GM19438 (cell line): Measurements from ENCODE around the gene EBF3.

Experiments
- ATAC-seq: cut with Tn5 transposase; IDR thresholded peaks from one replicate; pipeline ENCODE4 v1.9.1; 2021; ENCODE audit warnings: low read depth; ENCODE audit not compliant: unreplicated experiment

EBF3 gene

DNA sequence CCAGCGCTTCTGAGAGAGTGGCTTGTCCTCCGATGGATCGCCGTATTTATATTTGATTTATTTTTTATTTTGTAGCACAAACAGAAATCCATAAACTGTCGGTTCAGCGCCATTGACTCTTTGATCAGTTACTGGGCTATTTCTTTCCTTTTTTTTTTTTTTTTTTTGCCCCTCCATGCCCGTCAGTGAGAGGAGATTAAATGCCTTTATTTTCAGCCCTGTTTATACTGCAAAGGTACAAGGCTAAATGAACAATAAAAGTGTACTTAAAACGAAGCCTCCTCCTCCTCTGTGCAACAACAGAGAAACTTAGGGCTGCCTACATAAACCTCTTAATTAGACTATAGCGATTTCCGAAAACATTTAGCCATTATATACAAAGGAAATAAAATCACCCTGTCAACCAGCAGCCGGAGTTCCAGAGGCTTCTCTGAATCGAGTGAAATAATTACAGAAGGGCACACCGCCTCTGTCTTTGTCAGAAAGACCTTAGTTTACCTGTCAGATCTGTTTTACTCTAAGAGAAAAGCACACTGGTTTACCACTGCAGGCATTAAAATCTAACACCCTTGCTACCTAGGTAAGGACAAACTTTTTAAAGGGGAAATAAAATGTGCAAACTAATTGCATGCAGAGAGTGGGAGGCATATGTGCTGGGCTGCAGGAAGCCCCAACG lies 3.5 kb downstream of the EBF3 start:
- ATAC-seq = no peak

DNA sequence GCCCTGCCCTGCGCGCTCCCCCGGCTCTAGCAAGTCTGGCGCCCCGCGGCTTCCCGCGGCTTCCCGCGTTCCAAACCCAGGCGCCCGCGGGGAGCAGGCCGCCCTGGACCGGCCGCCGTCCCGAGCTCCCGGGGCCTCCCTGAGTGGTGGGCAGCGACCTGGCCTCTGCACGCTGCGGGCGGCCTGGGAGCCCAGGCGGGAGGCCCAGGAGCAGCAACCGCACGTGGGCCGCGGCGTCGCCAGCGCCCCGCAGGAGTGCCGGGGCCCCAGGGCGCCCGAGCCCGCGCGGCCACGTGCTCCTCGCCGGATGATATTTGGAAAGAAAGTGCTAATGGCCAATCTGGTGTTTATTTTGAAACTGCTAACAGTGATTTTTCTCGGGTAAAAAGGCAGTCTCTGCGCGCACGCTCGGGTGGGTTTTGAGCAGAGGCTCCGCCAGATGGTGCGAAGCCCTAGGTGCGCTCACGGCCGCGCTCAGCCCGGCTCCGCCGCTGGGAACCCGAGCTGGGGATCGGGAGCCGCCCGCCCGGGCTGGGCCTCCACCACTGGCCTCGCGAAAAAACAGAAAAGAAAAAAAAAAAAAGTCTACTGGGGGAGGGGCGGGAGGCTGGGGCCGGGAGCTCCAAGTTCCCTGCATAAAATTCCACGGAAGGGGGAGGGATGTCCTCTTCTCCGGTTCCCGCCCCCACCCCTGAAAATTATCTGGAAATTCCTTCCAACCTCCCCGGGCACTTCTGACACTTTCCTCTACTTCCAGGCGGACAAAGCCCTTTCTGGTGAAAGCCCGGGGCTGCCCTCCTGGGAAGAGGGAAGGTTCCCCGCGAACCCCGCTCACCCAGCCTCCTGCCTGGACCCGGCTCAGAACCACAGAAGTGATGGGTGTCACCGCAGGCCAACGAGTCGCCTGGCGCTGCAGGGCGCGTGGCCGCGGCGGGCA lies 4.3 kb downstream of the EBF3 start:
- no peak for ATAC-seq

GRCh38 chr10:129958629-129959543 lies 5.2 kb downstream of the EBF3 start:
- no peak for ATAC-seq

GRCh38 chr10:129958148-129958628 lies 5.9 kb downstream of the EBF3 start:
- ATAC-seq = no peak

DNA sequence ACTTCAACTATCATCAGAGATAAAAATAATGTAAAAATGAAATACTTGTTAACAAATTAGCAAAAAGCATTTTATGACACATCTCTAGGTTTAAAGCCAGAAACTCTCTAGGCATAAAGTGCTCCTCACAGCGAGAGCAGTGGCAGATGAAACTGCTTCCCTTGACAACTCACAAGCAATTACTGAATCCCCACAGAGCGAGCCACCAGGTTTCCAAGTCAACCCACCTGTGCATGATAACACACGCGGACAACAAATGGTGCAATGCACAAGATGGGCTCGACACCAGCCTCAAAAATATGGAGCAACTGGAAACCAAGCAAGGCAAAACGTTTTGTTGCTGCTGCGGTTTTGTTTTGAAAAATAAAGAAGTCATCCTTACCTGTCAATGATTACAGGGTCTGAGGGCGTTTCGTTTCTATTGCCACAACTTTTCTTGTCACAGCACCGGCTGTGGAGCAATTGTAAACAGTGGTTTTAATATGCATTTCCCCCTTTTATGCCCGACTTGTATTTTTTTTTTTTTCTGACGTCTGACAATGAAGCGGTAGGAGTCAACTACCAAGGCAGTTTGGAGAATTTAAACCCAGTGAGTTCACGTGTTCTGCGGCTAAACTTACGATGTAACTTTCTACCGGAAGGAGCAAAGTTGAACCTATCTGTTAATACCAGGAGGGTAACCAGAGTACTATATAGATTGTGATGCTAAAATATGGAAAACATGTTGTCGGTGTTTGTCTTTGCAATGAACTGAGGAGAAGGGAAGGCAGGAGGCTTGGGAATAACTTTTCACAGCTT lies 7.0 kb downstream of the EBF3 start:
- ATAC-seq = no peak

- ATAC-seq = no peak
Measured at GRCh38 chr10:129956286-129956670, 7.8 kb downstream of the EBF3 start.

DNA sequence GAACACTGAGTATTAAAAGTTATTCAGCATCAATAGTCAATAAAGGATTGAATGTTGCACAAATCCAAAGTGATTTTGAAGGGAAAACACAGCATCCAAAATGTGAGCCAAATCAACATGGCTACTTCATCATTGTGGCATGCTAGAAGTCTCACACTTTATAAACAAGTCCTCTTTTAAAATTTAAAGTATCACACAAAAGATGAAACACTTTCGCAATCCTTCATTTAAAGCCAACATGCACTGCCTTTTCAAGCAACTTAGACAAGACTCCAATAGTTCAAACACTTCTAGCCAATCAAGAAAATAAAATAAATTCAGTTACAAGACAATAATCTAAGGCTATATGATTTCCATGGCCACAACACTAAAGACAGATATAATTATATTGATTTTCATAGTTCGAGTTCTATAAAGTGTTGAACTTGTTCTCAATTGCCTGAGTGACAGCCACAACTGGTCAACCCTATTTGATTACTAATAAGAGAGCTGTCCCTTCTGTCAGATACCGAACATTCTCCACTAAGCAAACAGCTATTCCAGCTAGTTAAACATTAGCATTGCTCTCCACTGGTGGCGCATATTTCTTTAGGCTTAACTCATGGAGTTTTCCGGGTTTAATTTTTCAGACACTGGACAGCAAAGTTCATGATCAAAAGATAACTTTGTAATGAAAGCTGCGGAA lies 8.3 kb downstream of the EBF3 start:
- ATAC-seq = no peak

DNA sequence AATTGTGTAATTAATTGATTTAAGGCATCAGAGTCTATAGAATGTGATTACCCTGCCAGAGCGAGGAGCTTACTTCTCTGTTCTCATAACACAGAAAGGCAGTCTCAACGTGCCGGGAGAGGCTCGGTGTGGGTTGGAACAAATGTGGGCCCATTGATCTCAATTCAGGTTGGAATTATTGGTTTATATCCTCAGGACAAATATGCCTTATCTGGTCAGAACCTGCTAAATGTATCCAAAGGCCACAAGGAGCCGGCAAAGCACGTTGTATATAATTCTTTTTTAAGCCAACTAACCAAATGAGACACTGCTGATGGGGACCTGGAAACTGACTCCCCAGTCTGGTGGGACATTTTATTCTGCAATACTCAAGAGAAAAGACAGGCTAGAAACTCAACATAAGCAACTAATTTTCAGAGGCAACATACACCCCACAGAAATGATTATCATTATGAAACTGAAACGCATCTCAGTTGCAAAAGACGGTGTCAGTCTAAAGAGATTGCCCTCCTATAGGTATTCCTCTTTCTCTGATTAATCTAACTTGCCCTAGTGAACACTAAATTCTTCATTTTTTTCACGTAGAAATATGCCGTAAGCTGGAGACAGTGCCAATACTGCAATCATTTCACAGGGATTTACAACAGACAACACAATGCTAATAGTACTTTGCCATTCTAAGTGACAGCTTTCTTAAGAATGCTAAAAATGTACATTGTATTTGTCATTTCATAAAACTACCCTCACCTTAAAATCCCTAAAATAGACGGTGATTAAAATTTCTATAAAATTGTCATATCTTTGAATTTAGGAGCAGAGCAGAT lies 9.4 kb downstream of the EBF3 start:
- no peak for ATAC-seq

DNA sequence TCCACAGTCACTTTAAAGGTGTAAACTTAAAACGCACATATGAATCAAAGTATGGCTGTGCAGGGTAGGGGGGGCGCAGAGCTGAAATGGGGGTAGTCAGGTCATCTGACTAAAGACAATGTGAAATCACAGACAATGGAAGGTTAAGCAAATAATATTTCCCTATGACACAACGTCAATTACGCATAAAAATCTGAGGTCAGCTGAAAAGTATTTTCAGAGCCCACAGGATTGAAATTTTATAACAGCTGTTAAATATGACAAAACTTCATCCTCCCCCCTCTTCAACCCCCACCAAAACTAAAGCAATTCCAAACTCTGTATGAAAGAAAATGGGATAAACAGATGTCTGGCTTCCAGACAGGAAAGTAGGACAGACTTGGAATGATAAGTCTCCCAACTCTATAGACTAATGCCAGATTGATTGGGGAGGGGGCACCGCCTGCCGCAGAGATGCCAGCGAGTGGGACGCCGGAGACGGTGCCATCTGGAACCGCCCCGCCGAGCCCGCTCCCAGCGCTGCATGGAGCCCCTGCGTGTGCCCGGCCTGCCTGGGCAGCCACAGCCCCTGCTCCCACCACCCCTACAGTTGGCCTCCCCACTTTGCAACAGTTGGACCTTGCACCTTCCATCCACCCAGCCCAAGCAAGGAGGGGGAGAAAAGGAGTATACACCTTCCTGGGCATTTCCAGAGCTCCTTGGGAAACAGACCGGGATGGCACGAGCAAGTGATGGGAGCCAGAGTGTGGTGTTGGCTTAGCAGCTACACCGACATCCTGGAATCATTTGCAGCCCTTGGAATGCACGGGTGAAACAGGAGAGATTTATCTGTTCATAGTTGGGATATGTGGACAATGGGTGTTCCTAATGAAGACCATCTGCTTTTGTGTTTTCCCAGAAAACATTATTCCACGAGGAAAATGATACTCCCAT lies 10.7 kb downstream of the EBF3 start:
- no peak for ATAC-seq

- no peak for ATAC-seq
Measured at GRCh38 chr10:129952378-129953118, 11.5 kb downstream of the EBF3 start.

- ATAC-seq = no peak
Measured at GRCh38 chr10:129951970-129952265, 12.2 kb downstream of the EBF3 start.

- ATAC-seq = no peak
Measured at GRCh38 chr10:129951101-129951969, 12.7 kb downstream of the EBF3 start.

DNA sequence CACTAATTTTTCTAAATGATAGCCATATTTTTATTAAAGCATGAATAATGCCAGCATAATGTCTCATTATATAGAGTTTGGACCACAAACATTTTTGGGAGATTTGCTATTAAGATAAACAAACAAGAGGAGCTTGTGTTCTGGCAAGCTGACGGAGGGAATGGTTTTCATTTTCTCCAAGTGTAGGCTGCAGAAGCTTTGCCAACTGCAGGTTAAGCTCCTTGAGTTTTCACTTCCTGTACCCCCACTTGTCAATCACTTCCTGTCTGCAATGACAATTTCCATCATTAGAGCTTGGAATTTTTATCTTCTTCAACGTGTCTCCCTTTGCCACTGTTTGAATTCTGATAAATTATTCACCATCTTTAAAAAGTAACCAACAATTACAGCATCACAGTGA lies 13.4 kb downstream of the EBF3 start:
- no peak for ATAC-seq

GRCh38 chr10:129949891-129950291 lies 14.2 kb downstream of the EBF3 start:
- no peak for ATAC-seq

DNA sequence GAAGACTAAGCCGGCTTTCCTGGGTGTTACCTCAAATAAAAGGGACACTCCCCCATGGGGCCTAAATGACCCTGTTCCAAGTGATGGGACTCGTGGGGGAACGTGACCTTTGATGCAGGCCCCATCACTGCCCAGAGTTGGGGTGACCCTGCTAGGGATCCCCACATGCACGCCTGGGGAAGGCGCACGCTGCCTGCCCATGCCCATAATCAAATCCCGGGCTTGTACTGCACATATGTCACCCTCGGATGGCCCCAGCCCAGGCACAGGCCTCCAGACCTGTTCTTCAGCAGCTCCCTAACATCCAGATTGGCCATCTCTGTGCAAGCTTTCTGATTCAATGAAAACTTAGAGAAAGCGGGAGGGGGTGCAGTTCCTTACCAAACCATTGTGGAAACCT lies 14.7 kb downstream of the EBF3 start:
- no peak for ATAC-seq

DNA sequence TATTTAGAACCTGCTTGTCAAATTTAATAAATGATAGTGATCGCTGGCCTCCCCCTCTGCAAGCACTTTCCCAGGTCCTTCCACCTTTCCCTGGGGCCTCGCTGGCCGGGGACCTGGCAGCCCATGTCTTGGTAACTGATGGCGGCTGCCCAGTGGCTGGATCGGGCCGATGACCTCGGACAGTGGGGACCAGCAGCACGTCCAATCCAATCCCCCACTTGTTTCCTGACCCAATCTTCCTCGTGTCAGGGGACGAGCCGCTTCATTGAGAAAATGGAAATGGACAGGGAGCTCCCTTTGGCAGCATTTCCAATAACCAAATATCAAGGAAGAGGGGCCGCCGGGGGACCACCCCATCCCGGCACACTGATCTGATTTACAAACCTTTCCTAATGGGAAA lies 17.2 kb downstream of the EBF3 start:
- no peak for ATAC-seq
